ENCODE data around the gene FLNC. TPM values are rescaled to one million over a fixed set of nuclear protein-coding genes. Genes with fewer than 3 reads are reported as not detected.

Gene FLNC
- total RNA-seq, 5 donors from 2014 or later (not counting 1 experiment from before 2014, with no cell fraction given), result 0.05 to 0.93 (median 0.38) TPM

GRCh38 chr7:128893251-128894100 is 63.3 kb downstream of the FLNC start:
- Histone ChIP-seq H3K27me3 (replicated peaks in 1 of 2; ENCODE audit: control insufficient read depth in 2 of 2, extremely low read depth in 1 of 2, insufficient read depth in 2 of 2, low read length in 1 of 2) (peaks cover 0 to 51% of the 10 kb centered on the region in 2 experiments), H3K9me3 (no peaks in the 10 kb centered on the region), H3K36me3 (ENCODE audit: control insufficient read depth in 2 of 2, extremely low read depth in 1 of 2, insufficient read depth in 1 of 2, low read length in 1 of 2) (no peaks in the 10 kb centered on the region), H3K4me3 (ENCODE audit: control insufficient read depth in 1 of 2, extremely low read depth in 1 of 2, low read length in 1 of 2) (no peak overlapping the region), H3K27ac (ENCODE audit: low read length) (no peak overlapping the region), H3K4me1 (ENCODE audit: control insufficient read depth in 1 of 2, extremely low read depth in 1 of 2, insufficient read depth in 2 of 2, low read length in 2 of 2) (peaks cover 0 to 5% of the 10 kb centered on the region in 2 experiments)
- WGBS (ENCODE audit: insufficient coverage), result 87% methylated on average over 16 of the region's 23 CpGs
- Mint-ChIP-seq H3K4me1 (peaks cover 0 to 2% (median 0%) of the 10 kb centered on the region in 3 donors), H3K27me3 (peaks cover 8 to 20% of the 10 kb centered on the region in 2 donors), H3K27ac (no peak overlapping the region), H3K9me3 (peaks cover 0 to 2% (median 2%) of the 10 kb centered on the region in 3 donors), H3K4me3 (no peak overlapping the region), H3K36me3 (no peaks in the 10 kb centered on the region)
- no peak for ATAC-seq (replicated peaks in 1 of 4)
- ChIA-PET POLR2A (no interaction called here), CTCF (no interaction called here)
- no peak for DNase-seq

GRCh38 chr7:128894101-128894440 is 63.9 kb downstream of the FLNC start:
- no peaks in the 10 kb centered on the region for H3K36me3 Mint-ChIP-seq
- 100% methylated on average over 1 of the region's 6 CpGs for WGBS (ENCODE audit: insufficient coverage)
- H3K4me3 ChIP-seq (ENCODE audit: control insufficient read depth in 1 of 2, extremely low read depth in 1 of 2, low read length in 1 of 2), result no peak overlapping the region
- H3K9me3 ChIP-seq, result no peaks in the 10 kb centered on the region
- H3K27me3 Mint-ChIP-seq, result peaks cover 8 to 21% of the 10 kb centered on the region in 2 donors
- H3K27ac ChIP-seq (ENCODE audit: low read length), result no peak overlapping the region
- ChIA-PET CTCF (no interaction called here), POLR2A (no interaction called here)
- peaks cover 0 to 45% of the 10 kb centered on the region in 2 experiments for H3K27me3 ChIP-seq (replicated peaks in 1 of 2; ENCODE audit: control insufficient read depth in 2 of 2, extremely low read depth in 1 of 2, insufficient read depth in 2 of 2, low read length in 1 of 2)
- ATAC-seq (replicated peaks in 1 of 4) (no peak), DNase-seq (no peak)
- H3K27ac Mint-ChIP-seq, result no peak overlapping the region
- peaks cover 0 to 5% of the 10 kb centered on the region in 2 experiments for H3K4me1 ChIP-seq (ENCODE audit: control insufficient read depth in 1 of 2, extremely low read depth in 1 of 2, insufficient read depth in 2 of 2, low read length in 2 of 2)
- no peak overlapping the region for H3K4me3 Mint-ChIP-seq
- H3K36me3 ChIP-seq (ENCODE audit: control insufficient read depth in 2 of 2, extremely low read depth in 1 of 2, insufficient read depth in 1 of 2, low read length in 1 of 2), result no peaks in the 10 kb centered on the region
- H3K9me3 Mint-ChIP-seq, result peaks cover 0 to 4% (median 4%) of the 10 kb centered on the region in 3 donors
- peaks cover 0 to 2% (median 0%) of the 10 kb centered on the region in 3 donors for H3K4me1 Mint-ChIP-seq

- no peaks in the 10 kb centered on the region for H3K36me3 ChIP-seq (ENCODE audit: control insufficient read depth in 2 of 2, extremely low read depth in 1 of 2, insufficient read depth in 1 of 2, low read length in 1 of 2)
- ATAC-seq (replicated peaks in 1 of 4), result no peak
Observed at GRCh38 chr7:128895320-128895719, 65.1 kb downstream of the FLNC start.

GRCh38 chr7:128899392-128899791 is 69.2 kb downstream of the FLNC start:
- ChIA-PET CTCF (interaction anchor here in 1 of 2 donors (1.0 kb wide), 1 partner anchor 15 kb away, joined by 3 read pairs; no protein-coding TSS in a partner anchor), POLR2A (no interaction called here)
- Histone ChIP-seq H3K4me1 (ENCODE audit: control insufficient read depth in 1 of 2, extremely low read depth in 1 of 2, insufficient read depth in 2 of 2, low read length in 2 of 2) (peaks cover 0 to 2% of the 10 kb centered on the region in 2 experiments), H3K4me3 (ENCODE audit: control insufficient read depth in 1 of 2, extremely low read depth in 1 of 2, low read length in 1 of 2) (no peak overlapping the region), H3K36me3 (ENCODE audit: control insufficient read depth in 2 of 2, extremely low read depth in 1 of 2, insufficient read depth in 1 of 2, low read length in 1 of 2) (no peaks in the 10 kb centered on the region), H3K27me3 (replicated peaks in 1 of 2; ENCODE audit: control insufficient read depth in 2 of 2, extremely low read depth in 1 of 2, insufficient read depth in 2 of 2, low read length in 1 of 2) (peaks cover 0 to 16% of the 10 kb centered on the region in 2 experiments), H3K9me3 (no peaks in the 10 kb centered on the region), H3K27ac (ENCODE audit: low read length) (no peak overlapping the region)
- Mint-ChIP-seq H3K4me3 (no peak overlapping the region), H3K27me3 (peaks cover 10 to 11% of the 10 kb centered on the region in 2 donors), H3K9me3 (peaks cover 0 to 4% (median 4%) of the 10 kb centered on the region in 3 donors), H3K36me3 (no peaks in the 10 kb centered on the region), H3K27ac (no peak overlapping the region), H3K4me1 (peaks cover 0 to 1% (median 0%) of the 10 kb centered on the region in 3 donors)
- DNase-seq (no peak), ATAC-seq (replicated peaks in 1 of 4) (no peak)

More at GRCh38 chr7:128895320-128895719, 65.1 kb downstream of the FLNC start:
- peaks cover 0 to 5% of the 10 kb centered on the region in 2 experiments for H3K4me1 ChIP-seq (ENCODE audit: control insufficient read depth in 1 of 2, extremely low read depth in 1 of 2, insufficient read depth in 2 of 2, low read length in 2 of 2)
- 100% methylated on average over 1 of the region's 3 CpGs for WGBS (ENCODE audit: insufficient coverage)
- Mint-ChIP-seq H3K4me1 (peaks cover 0 to 2% (median 0%) of the 10 kb centered on the region in 3 donors), H3K9me3 (peaks cover 0 to 4% (median 4%) of the 10 kb centered on the region in 3 donors), H3K27ac (no peak overlapping the region), H3K36me3 (no peaks in the 10 kb centered on the region), H3K27me3 (peaks cover 5 to 13% of the 10 kb centered on the region in 2 donors), H3K4me3 (no peak overlapping the region)
- H3K27ac ChIP-seq (ENCODE audit: low read length), result no peak overlapping the region
- H3K9me3 ChIP-seq, result no peaks in the 10 kb centered on the region
- POLR2A ChIA-PET, result no interaction called here
- no peak overlapping the region for H3K4me3 ChIP-seq (ENCODE audit: control insufficient read depth in 1 of 2, extremely low read depth in 1 of 2, low read length in 1 of 2)
- CTCF ChIA-PET, result interaction anchor here in 1 of 2 donors (0.6 kb wide), 1 partner anchor 13 kb away, joined by 7 read pairs; no protein-coding TSS in a partner anchor
- DNase-seq, result no peak
- H3K27me3 ChIP-seq (replicated peaks in 1 of 2; ENCODE audit: control insufficient read depth in 2 of 2, extremely low read depth in 1 of 2, insufficient read depth in 2 of 2, low read length in 1 of 2), result peaks cover 0 to 34% of the 10 kb centered on the region in 2 experiments

GRCh38 chr7:128900237-128900636 is 70.0 kb downstream of the FLNC start:
- H3K36me3 ChIP-seq (ENCODE audit: control insufficient read depth in 2 of 2, extremely low read depth in 1 of 2, insufficient read depth in 1 of 2, low read length in 1 of 2), result no peaks in the 10 kb centered on the region
- peaks cover 0 to 21% of the 10 kb centered on the region in 2 experiments for H3K27me3 ChIP-seq (replicated peaks in 1 of 2; ENCODE audit: control insufficient read depth in 2 of 2, extremely low read depth in 1 of 2, insufficient read depth in 2 of 2, low read length in 1 of 2)
- DNase-seq (no peak), ATAC-seq (replicated peaks in 1 of 4) (no peak)
- H3K4me1 Mint-ChIP-seq, result peaks cover 0 to 4% (median 0%) of the 10 kb centered on the region in 3 donors
- no peak overlapping the region for H3K27ac ChIP-seq (ENCODE audit: low read length)
- no peaks in the 10 kb centered on the region for H3K36me3 Mint-ChIP-seq
- ChIA-PET CTCF (interaction anchor here in 1 of 2 donors (0.6 kb wide), 1 partner anchor 94 kb away, joined by 4 read pairs; no protein-coding TSS in a partner anchor), POLR2A (interaction anchor here in 1 of 2 donors (0.6 kb wide), 1 partner anchor 113 kb away, joined by 3 read pairs; no protein-coding TSS in a partner anchor)
- peaks cover 0 to 8% of the 10 kb centered on the region in 2 experiments for H3K4me1 ChIP-seq (ENCODE audit: control insufficient read depth in 1 of 2, extremely low read depth in 1 of 2, insufficient read depth in 2 of 2, low read length in 2 of 2)
- WGBS (ENCODE audit: insufficient coverage), result no CpG with 5 or more reads among the region's 1 CpG
- H3K27ac Mint-ChIP-seq, result no peak overlapping the region
- H3K4me3 Mint-ChIP-seq, result no peak overlapping the region
- peaks cover 0 to 4% (median 4%) of the 10 kb centered on the region in 3 donors for H3K9me3 Mint-ChIP-seq
- H3K9me3 ChIP-seq, result no peaks in the 10 kb centered on the region
- H3K4me3 ChIP-seq (ENCODE audit: control insufficient read depth in 1 of 2, extremely low read depth in 1 of 2, low read length in 1 of 2), result no peak overlapping the region
- peaks cover 13 to 15% of the 10 kb centered on the region in 2 donors for H3K27me3 Mint-ChIP-seq

- ChIA-PET POLR2A (interaction anchor here (0.6 to 0.7 kb wide), 2 partner anchors 15 to 134 kb away, joined by 3 to 4 read pairs; no protein-coding TSS in a partner anchor), CTCF (interaction anchor here (0.6 to 0.9 kb wide), 2 partner anchors 95 to 189 kb away, joined by 3 to 4 read pairs; no protein-coding TSS in a partner anchor)
- no peak for DNase-seq
- Histone ChIP-seq H3K4me3 (ENCODE audit: control insufficient read depth in 1 of 2, extremely low read depth in 1 of 2, low read length in 1 of 2) (no peak overlapping the region), H3K36me3 (ENCODE audit: control insufficient read depth in 2 of 2, extremely low read depth in 1 of 2, insufficient read depth in 1 of 2, low read length in 1 of 2) (no peaks in the 10 kb centered on the region), H3K27me3 (replicated peaks in 1 of 2; ENCODE audit: control insufficient read depth in 2 of 2, extremely low read depth in 1 of 2, insufficient read depth in 2 of 2, low read length in 1 of 2) (peaks cover 0 to 35% of the 10 kb centered on the region in 2 experiments), H3K4me1 (ENCODE audit: control insufficient read depth in 1 of 2, extremely low read depth in 1 of 2, insufficient read depth in 2 of 2, low read length in 2 of 2) (peaks cover 0 to 8% of the 10 kb centered on the region in 2 experiments), H3K9me3 (no peaks in the 10 kb centered on the region), H3K27ac (ENCODE audit: low read length) (no peak overlapping the region)
- 72% methylated on average over 10 of the region's 12 CpGs for WGBS (ENCODE audit: insufficient coverage)
- Mint-ChIP-seq H3K27ac (no peak overlapping the region), H3K36me3 (no peaks in the 10 kb centered on the region), H3K27me3 (peaks cover 20 to 30% of the 10 kb centered on the region in 2 donors), H3K4me3 (no peak overlapping the region), H3K9me3 (peaks cover 0 to 4% (median 4%) of the 10 kb centered on the region in 3 donors), H3K4me1 (peaks cover 0 to 4% (median 0%) of the 10 kb centered on the region in 3 donors)
- ATAC-seq (replicated peaks in 1 of 4), result no peak
Observed at GRCh38 chr7:128902761-128903585, 72.8 kb downstream of the FLNC start.

All from T-cell (primary cell).